Stimulated activated CD8-positive, alpha-beta memory T cell treated with anti-CD3 and anti-CD28 coated beads, Interleukin-7, amount 100 ng/mL, for 48 hours (primary cell): ENCODE measurements around the gene PELI3.

Experiments used
- DNase-seq, 2 donors: peaks; one replicate each; pipeline ENCODE4 v3.0.0-alpha.2; 2020; ENCODE audit warnings: low read depth in 1 of 2; ENCODE audit errors: extremely low read depth in 1 of 2

Gene PELI3

GRCh38 chr11:66497206-66497605 is 30.5 kb downstream of the PELI3 start:
- no peak for DNase-seq

GRCh38 chr11:66498506-66498905 is 31.8 kb downstream of the PELI3 start:
- no peak for DNase-seq

- no peak for DNase-seq
These were observed 38.6 kb downstream of the PELI3 start for GRCh38 chr11:66505276-66505816.

- no peak for DNase-seq
These were observed 42.4 kb downstream of the PELI3 start for GRCh38 chr11:66509131-66509561.

- peak; percentile 59 to 71 for DNase-seq
These were observed 43.7 kb downstream of the PELI3 start, which contains the start of gene BBS1 for GRCh38 chr11:66510271-66510989. Gene BBS1, plus strand, starts transcription at chr11:66510635. Its CDS starts 25 bp downstream, at chr11:66510660.

GRCh38 chr11:66510990-66511339 is 44.3 kb downstream of the PELI3 start:
- no peak for DNase-seq

GRCh38 chr11:66523611-66524010 is 56.9 kb downstream of the PELI3 start:
- no peak for DNase-seq

GRCh38 chr11:66524304-66525040 is 57.8 kb downstream of the PELI3 start:
- DNase-seq, result no peak
